SH-SY5Y (cell line): ENCODE results near the gene CSTB.

Experiments
- GATA2 ChIP-seq: IDR thresholded peaks from 2 replicates; pipeline ENCODE4 v1.6.1; 2011; ENCODE audit warnings: mild to moderate bottlenecking, low read depth, low read length
- GATA3 ChIP-seq: IDR thresholded peaks from 2 replicates; pipeline ENCODE4 v1.6.1; 2011; ENCODE audit warnings: low read depth, mild to moderate bottlenecking, low read length, moderate library complexity

Gene CSTB

DNA sequence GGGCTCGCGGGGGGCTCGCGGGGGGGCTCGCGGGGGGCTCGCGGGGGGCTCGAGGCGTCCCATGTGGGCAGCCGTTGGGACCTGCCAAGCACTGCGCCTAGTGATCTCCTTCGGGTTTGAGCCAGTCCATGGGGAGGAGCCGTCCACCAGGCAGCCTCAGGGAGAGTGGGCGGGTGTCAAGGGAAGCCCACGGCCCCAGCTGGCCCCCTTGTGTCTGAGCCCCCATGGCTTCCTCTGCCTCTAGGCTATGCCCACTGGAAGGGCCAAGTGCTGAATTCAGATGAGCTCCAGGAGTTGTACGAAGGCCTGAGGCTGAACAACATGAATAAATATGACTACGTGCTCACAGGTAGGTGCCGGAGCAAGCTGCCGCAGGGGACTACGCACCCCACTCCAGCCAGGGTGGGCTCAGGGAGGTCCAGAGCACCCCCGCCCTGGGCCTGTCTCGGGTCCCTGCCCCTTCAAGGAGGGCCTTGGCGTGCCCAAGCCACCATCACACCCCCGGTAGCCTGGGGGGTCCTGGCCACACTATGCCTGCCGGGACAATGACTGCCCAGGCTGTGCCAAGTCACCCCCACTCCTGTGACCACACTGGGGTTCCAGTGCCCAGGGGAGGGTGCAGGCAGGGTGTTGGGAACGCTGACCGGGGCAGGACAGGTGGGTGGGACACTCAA, 34.5 kb downstream of the CSTB start:
- TF ChIP-seq GATA2 (no peak), GATA3 (no peak)

DNA sequence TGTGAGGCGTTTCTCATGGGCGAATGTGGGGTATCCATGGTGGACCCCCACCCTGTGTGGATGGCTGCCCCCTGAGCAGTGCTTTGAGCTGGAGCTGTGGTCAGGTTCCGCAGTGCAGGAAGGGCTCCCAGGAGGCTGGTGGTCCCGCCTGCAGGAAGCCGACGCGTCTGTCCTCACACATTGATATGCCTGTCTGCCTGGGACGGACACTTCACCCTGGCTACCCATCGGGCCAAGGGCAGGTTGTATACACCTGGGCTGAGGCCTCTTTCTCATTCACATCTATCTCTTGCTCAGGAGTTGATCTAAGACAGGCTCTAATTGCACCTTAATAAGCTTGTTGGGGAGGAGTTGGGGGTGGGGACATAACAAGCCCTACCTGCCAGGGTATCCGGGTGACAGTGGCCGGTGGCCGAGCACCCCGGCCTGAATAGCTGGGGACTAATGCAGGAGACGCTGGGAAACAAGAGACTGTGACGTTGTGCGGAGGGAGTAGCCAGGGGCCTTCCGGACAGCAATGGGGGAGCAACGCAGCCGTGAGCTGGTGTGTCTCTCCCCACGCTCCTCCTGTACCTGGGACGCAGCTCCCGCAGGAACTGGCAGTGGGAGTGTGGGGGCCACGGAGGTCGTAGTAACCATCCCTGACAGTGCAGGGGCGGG, 35.5 kb downstream of the CSTB start:
- no peak for TF ChIP-seq GATA3
- TF ChIP-seq GATA2 = no peak

DNA sequence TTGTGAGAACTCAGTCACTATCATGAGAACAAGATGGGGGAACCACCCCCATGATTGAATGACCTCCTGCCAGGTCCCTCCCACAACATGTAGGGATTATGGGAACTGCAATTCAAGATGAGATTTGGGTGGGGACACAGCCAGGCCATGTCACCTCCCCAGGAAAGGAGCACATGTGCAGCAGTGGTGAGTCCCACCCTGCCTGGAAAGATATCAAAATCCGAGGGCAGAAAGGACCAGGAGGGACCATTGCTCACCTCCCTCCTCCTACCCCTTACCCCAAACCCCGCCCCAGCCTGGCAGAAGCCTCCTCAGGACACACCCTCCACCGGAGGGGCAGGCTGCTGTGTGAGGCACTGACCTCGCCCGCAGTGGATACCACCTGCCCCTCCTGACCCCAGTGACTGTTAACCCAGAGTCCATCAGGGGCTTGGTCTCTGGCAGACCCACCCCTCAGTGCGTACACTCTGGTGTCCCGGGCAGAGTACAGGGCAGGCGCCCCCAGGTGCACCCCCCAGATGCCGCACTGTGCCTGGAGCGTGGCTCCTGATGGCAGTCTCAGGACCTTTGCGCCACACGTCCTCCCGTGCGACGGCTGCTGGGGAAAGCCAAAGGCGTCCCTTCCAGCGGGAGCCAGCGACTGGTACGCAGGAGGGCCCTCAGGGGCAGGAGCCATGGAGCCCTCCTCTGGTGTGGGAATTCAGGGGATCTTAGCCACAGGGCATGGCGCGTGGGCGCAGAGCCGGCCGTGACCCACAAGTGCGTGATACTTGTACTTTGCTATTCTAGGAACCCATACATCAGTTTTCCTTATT, 36.3 kb downstream of the CSTB start:
- TF ChIP-seq GATA3 (no peak), GATA2 (no peak)

DNA sequence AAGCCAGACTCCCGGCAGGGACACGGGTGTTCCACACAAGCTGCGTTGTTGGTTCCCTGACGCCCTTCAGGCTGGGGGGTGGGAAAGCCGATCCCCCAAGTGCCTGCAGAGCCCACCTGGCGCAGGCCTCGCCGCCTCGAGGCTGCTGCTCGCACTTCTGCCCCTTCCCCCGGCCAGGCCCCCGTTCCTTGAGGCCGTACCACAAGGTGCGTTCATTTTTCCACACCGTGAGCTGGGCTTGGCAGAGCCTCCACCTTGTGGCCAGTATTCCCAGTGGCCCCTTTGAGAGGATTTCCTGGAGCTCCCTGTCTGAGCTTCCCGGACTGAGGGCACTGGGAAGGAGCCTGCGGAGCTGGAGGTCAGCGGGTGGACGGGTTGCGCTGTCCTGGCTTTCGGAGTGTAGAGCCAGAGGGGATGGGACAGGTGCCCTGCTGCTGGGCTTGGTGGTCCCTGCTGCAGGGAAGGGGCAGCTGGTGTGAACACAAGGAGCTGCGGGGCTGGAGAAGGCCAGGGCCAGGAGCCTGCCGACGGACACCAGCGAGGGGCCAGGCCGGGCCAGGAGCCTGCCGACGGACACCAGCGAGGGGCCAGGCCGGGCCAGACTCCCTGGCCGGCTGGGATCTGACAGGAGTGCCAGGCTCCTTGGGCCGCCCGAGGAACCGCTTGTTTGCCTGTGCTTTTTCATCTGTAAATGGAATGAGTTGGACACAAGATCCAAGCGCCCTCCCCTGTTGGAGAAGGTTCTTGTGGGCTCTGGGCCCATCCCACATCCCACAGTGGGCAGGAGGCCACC, 38.8 kb downstream of the CSTB start:
- no peak for TF ChIP-seq GATA2
- TF ChIP-seq GATA3 = no peak

DNA sequence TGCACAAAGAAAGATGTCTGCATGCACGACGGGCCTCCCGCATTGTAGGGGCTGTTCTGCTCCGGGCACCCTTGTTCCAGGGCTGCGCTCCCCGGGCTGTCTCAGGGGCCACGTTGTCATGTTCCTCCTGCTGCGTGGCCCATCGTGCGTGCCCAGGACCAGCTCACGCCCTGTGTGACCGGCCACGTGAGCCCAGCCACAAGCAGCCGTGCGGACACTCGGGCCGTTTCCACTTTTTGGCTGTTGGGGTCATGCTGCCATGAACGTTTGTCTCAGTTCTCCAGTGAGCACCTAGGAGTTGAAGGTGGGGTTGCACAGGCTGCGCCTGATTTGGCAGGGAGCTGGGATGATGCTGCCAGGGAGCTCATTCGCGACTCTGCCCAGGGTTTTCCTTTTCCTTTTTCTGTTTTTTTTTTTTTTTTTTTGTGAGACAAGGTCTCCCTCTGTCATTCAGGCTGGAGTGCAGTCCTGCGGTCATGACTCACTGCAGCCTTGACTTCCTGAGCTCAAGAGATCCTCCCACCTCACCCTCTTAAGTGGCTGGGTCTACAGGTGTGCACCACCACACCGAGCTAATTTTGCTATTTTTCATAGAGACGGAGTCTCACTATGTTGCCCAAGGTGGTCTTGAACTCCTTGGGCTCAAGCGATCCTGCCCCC, 39.8 kb downstream of the CSTB start:
- TF ChIP-seq GATA2 = no peak

DNA sequence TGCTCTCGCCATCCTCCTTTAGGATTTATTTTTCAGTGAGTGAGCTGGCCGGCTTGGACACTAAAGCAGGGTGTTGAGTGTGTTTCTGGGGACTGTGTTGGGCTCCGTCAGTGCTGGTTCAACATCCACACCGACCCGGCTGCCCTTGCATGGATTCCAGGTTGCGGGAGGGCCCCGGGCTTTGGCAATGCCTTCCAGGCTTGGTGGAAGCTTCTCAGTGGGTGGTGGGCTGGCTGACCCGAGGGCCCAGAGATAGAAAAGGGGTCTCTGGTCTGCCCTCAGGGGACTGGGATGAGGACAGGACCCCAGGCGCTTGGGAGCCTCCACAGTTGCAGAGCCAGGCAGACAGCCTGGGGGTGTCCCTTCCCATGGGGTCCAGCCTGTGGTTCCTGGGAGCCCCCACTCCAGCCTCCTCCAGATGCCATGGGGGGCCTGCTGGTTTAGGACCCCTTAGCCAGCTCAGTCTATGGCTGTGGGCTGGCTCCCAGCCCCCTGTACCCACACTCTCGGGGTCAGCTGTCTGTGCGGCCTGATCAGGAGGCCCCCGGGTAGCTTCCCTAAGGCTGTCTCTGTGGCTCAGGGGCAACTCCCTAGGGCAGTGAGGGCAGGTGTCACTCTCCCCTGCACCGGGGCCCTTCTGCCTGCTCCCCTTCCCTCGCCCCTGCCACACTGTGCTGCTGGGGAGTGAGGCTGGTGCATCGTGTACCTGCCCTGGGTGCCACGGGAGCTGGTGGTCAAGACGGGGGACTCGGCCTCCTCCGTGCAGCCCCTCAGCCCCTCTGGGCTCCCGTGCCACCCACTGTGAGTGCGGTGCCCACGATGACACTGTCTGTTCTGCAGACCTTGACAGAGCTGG, 40.6 kb downstream of the CSTB start:
- TF ChIP-seq GATA3 = no peak
- TF ChIP-seq GATA2 = no peak

DNA sequence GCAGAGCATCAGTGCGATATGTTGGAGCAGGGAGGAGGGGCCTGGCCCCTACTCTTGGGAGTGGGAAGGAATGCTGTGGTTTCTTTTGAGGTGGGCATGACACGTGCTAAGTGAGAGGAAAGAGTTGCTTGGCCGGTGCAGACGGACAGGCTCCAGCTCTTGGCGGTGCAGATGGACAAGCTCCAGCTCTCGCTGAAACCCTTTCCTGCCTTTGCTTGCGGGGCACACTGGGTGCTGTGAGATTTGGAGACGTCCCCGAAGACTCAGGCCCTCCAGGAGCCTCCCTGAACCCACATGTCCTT, 41.2 kb downstream of the CSTB start:
- TF ChIP-seq GATA2 (no peak), GATA3 (no peak)

DNA sequence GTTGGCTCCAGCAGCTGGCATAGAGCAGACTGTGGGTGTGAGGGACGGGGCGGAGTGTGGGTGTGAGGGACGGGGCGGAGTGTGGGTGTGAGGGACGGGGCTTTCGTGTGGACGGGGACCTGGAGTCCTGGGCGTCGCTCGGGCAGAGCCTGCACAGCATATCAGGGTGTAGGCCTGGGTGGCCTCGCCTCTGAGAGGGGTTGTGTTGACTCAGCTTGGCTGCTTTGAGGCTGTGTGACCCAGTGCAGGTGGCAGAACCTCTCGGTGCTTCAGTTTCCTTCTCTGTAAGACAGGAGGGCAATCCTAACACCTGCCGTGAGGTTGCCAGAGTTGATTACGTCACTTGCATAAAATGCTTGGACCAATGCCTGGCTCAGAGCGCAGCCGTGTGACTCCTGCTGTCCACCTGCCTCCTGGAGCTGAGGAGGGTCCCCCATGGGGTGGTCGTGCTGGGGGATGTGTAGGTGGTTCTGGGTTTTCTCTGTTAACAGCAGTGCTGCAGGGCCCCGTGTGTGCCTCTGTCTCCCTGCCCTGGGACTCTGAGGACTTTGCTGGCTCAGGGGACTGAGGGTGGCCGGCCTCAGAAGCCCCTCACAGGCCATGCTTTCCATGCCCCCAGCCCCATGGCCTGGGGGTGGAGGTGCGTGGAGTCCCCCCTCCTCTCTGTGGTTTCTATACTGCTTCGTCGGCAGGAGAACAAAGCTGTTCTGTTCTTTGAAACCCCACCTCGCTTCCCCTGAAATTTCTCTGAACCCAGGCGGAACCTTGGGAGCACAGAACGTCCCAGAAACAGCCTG, 41.8 kb downstream of the CSTB start:
- no peak for TF ChIP-seq GATA3
- no peak for TF ChIP-seq GATA2

DNA sequence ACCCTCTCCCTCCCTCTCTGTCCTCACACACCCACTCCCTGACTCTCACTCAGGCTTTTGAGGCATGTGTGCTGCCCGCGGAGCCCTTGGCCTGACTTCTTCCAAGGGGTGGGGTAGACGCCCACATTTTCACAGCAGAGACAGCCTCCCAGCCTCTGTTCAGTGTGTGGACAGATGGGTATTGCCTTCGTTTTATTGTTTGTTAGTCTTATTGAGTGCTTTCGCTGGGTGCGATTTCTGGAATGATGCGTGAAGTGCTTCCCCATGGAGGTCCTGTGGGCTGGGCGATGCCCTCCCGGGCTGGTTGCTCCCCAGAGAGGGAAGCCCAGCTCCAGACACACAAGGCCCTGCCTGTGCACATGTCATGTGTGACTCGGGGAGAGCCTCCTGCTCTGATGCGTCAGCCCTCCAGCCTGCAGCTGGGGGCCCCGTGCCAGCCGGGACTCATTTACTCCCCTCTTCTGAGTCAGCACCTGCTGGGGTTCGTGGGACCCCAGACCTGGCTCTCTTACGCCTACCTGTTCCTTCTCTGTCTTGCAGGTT, 42.5 kb downstream of the CSTB start:
- TF ChIP-seq GATA2 (no peak), GATA3 (no peak)

DNA sequence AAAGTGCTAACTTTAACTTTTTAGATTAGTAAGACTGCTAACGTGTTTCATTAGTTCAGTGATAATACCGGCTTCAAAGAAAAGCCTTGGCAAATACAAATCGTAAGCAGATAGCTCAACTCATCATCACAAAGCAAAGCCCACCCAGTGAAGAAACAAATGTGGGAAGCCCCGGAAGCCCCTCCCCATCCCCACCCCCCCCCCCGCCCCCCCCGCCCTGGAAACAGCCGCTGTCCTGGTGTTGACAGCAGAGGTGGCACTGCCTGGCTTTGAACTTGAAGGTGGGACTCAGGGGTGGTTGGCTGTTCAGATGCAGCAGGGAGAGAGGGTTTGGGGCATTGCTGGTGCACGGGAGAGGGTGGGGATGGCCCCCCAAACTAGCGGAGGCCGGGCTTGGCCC, 43.0 kb downstream of the CSTB start:
- TF ChIP-seq GATA3 (no peak), GATA2 (no peak)

DNA sequence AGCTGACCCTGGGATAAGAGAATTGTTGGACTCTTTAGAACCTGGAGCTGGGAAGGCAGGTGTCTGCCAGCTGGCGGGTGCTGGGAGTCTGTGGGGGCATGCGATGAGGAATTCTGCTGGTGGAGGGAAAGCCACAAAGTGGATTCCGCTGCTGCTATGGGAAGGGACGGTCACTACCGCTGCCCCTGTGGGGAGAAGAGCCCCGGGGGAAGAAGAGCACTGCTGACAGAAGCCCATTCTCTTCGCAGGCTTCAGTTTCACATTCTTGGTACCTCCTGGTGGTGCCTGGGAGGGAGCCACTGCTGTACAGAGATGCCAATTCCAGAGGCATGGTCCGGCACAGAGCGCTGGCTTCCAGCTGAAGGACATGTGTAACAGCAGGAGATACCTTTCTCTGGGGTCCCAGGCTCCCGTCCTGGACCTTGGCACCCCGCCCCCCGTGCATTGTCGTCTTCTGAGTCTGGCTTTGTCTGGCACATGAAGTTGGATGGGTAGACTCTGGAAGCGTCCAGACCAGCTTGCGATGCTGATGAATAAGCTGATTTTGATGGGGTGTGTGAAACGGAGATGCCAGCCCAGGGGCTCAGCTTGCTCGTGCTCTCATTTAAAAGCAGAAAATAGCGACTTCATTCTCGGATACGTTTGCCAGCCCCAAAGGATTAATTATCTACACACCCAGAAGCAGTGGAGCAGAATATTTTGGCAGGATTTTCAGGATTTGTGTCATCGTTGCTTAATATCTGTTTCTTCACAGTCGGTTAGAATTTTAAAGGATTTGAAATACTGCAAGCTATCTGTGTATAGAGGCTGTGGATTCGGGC, 44.0 kb downstream of the CSTB start:
- no peak for TF ChIP-seq GATA3
- no peak for TF ChIP-seq GATA2

DNA sequence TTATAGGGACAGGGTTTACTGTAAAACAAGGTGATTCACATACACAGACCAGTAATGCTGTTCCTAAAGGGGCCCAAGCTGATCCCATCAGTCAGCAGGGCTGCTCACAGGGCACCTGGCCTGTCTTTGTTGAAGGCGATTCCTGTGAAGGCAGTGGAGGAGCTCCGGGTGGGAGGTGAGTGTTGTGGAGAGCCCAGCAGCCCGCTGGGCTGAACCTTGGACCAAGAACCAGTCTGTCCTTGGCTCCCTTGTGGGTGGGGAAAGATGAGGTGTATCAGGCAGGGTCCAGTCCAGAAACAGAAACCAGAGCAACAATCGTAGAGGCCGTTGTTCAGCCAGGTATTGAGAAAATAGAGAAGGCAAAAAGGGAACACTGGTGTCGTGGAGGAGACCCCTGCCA, 44.6 kb downstream of the CSTB start:
- no peak for TF ChIP-seq GATA2
- no peak for TF ChIP-seq GATA3
